Testis (tissue), 2 donors: ENCODE measurements around the gene MMS19.

Experiments
- CTCF ChIP-seq, 3 experiments: fragments of 450-650 bp in 2 of 3; fragments of 200-600 bp in 1 of 3; sonication (generic) in 1 of 3; IDR thresholded peaks; one replicate each; pipeline ENCODE4 v1.5.1; 2016 to 2019; ENCODE audit warnings: antibody characterized with exemption in 3 of 3, mild to moderate bottlenecking in 2 of 3, moderate library complexity in 1 of 3
- POLR2A ChIP-seq: fragments of 450-650 bp; IDR thresholded peaks from one replicate; pipeline ENCODE4 v1.6.1; 2017; ENCODE audit warnings: antibody characterized with exemption, mild to moderate bottlenecking, moderate library complexity

- TF ChIP-seq CTCF (IDR thresholded peaks at IDR 0.05) (no peak), POLR2A (no peak)
These were observed 85.3 kb downstream of the MMS19 start for GRCh38 chr10:97412891-97413304.
